K562 (cell line): ENCODE results near the gene AMDHD2. TPM values are rescaled to one million over a fixed set of nuclear protein-coding genes. Genes with fewer than 3 reads are reported as not detected.

ENCODE experiments used
- ATF1 ChIP-seq, 2 experiments: fragments of 450-650 bp in 1 of 2; IDR thresholded peaks; 2 replicates each; pipeline ENCODE4 v1.6.1; 2016; ENCODE audit warnings: missing compliant biosample characterization in 1 of 2, missing genetic modification characterization in 1 of 2
- DDX20 ChIP-seq: fragments of 450-650 bp; IDR thresholded peaks from 2 replicates; pipeline ENCODE4 v1.6.1; 2016; ENCODE audit warnings: missing genetic modification characterization, low read depth, mild to moderate bottlenecking, missing compliant biosample characterization, moderate library complexity
- ETS2 ChIP-seq: IDR thresholded peaks from 2 replicates; pipeline ENCODE4 v1.6.1; 2016; ENCODE audit warnings: borderline replicate concordance, missing genetic modification characterization, mild to moderate bottlenecking, moderate library complexity, missing compliant biosample characterization; ENCODE audit not compliant: poor library complexity, severe bottlenecking
- GTF2A2 ChIP-seq: IDR thresholded peaks from 2 replicates; pipeline ENCODE4 v1.6.1; 2016; ENCODE audit warnings: mild to moderate bottlenecking, missing genetic modification characterization, missing compliant biosample characterization
- KAT7 ChIP-seq: sonication (generic); formaldehyde crosslinking; IDR thresholded peaks from 2 replicates; pipeline ENCODE4 v1.8.0; 2022; ENCODE audit warnings: missing genetic modification reagents, mild to moderate bottlenecking, borderline replicate concordance
- PURB ChIP-seq: sonication (generic); formaldehyde crosslinking; IDR thresholded peaks from 2 replicates; pipeline ENCODE4 v1.9.0; 2021; ENCODE audit warnings: low read depth, mild to moderate bottlenecking, missing genetic modification reagents
- PYGO2 ChIP-seq: fragments of 450-650 bp; IDR thresholded peaks from 2 replicates; pipeline ENCODE4 v1.6.1; 2016; ENCODE audit warnings: mild to moderate bottlenecking, missing genetic modification characterization, moderate library complexity, missing compliant biosample characterization
- RNF2 ChIP-seq: sonication (generic); IDR thresholded peaks from 2 replicates; pipeline ENCODE4 v1.6.1; 2016
- SMAD2 ChIP-seq: fragments of 150-350 bp; IDR thresholded peaks from 2 replicates; pipeline ENCODE4 v1.6.1; 2014; ENCODE audit warnings: low read depth, mild to moderate bottlenecking, low read length
- SRSF7 ChIP-seq: fragments of 200-400 bp; formaldehyde crosslinking; optimal IDR thresholded peaks from 2 replicates; pipeline ENCODE3; 2017; ENCODE audit warnings: mild to moderate bottlenecking, low read depth, low read length
- TAF15 ChIP-seq: fragments of 200-400 bp; formaldehyde crosslinking; IDR thresholded peaks from 2 replicates; pipeline ENCODE4 v1.6.1; 2017; ENCODE audit warnings: mild to moderate bottlenecking, low read depth, low read length, moderate library complexity
- TAF9B ChIP-seq: fragments of 450-650 bp; IDR thresholded peaks from 2 replicates; pipeline ENCODE4 v1.6.1; 2018; ENCODE audit warnings: mild to moderate bottlenecking; ENCODE audit not compliant: partially characterized antibody
- ZC3H8 ChIP-seq: fragments of 450-650 bp; IDR thresholded peaks from 2 replicates; pipeline ENCODE4 v1.6.1; 2017
- ZNF507 ChIP-seq: conservative IDR thresholded peaks from 2 replicates; pipeline ENCODE4 v1.6.1; 2017; ENCODE audit warnings: missing genetic modification characterization, missing compliant biosample characterization
- ZNF780A ChIP-seq: fragments of 250-450 bp; sonication (Bioruptor Pico); IDR thresholded peaks from 2 replicates; pipeline ENCODE4 v1.5.0; 2021; ENCODE audit warnings: mild to moderate bottlenecking
- polyA plus RNA-seq, 8 experiments: library from polyadenylated mRNA; depleted of rRNA in 4 of 8; stranded (reverse) in 5 of 8; unstranded in 3 of 8; fragments of >200 nt; fragmentation: Nextera tagmentation in 2 of 8; fragmentation: Illumina TruSeq in 1 of 8; extraction: Ambion mirVana in 2 of 8; extraction: Trizol in 1 of 8; gene quantifications; 2 replicates each; pipeline versions ENCODE4 v1.2.1 to v1.2.3, GENCODE V29; 2011 to 2014; ENCODE audit warnings: inconsistent platforms in 1 of 8, missing spikeins in 1 of 8
- total RNA-seq, 7 experiments: library from RNA; depleted of rRNA in 6 of 7; stranded (reverse); fragments of >200 nt in 6 of 7; fragmentation: Illumina TruSeq in 2 of 7; extraction: Trizol in 2 of 7; gene quantifications; 2 replicates each; pipeline versions ENCODE4 v1.2.1 to v1.2.3, GENCODE V29; 2011 to 2021; ENCODE audit warnings: low replicate concordance in 1 of 7
- TF ChIP-seq, protein P1 (sequence below): fragments of 200-400 bp; formaldehyde crosslinking; IDR thresholded peaks from 2 replicates; pipeline ENCODE4 v1.6.1; 2017; ENCODE audit warnings: mild to moderate bottlenecking, low read depth, low read length, moderate library complexity
- TF ChIP-seq, protein P2 (sequence below): fragments of 450-650 bp; formaldehyde crosslinking; IDR thresholded peaks from 2 replicates; pipeline ENCODE4 v1.4.0; 2020; ENCODE audit warnings: mild to moderate bottlenecking
- TF ChIP-seq, protein P3 (sequence below): fragments of 450-650 bp; formaldehyde crosslinking; IDR thresholded peaks from 2 replicates; pipeline ENCODE4 v1.4.0; 2022; ENCODE audit warnings: missing genetic modification characterization
- TF ChIP-seq, protein P4 (sequence below): fragments of 250-450 bp; sonication (Bioruptor Pico); IDR thresholded peaks from 2 replicates; pipeline ENCODE4 v1.5.0; 2022; ENCODE audit warnings: mild to moderate bottlenecking
- TF ChIP-seq, protein P5 (sequence below), 2 experiments: fragments of 200-800 bp in 1 of 2; sonication (Bioruptor generic) in 1 of 2; sonication (generic) in 1 of 2; formaldehyde crosslinking in 1 of 2; IDR thresholded peaks in 1 of 2; conservative IDR thresholded peaks in 1 of 2; 2 replicates each; pipeline versions ENCODE4 v1.5.0 to v1.6.1; 2016 to 2020; ENCODE audit warnings: missing compliant biosample characterization in 1 of 2, missing genetic modification characterization in 1 of 2, missing genetic modification reagents in 1 of 2

The AMDHD2 gene
- total and polyA plus RNA-seq, 9 of the 15 experiments (the other 6 are each of a cell fraction or from before 2014, with no cell fraction given): 0.38 to 56.9 (median 18.3) TPM; not detected in 1

DNA sequence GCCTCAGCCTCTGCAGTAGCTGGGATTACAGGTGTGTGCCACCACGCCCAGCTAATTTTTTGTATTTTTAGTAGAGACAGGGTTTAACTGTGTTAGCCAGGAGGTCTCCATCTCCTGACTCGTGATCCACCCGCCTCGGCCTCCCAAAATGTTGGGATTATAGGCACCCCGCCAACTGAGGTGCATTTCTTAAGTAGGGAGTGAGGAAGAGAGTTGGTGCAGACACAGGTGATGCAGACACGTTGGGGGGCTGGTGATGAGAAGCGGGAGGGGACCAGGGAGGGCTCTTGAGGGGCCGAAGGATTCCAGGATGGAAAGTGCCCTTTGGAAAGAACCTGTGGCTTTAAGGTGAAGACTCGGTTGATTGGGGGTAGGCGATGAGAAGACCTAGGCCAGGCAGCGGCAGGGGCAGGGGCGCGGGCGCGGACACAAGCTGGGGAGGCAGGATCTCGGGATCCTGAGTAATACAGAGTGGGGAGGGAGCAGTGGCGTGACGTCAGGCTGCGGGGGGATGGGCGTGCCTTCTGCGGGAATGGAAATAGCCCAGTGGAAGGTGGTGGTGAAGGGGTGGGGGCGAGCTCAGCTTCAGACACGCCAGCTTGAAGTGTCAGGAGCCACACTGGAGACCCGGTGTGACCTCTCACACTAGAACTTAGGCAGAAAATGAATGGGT, 8.9 kb upstream of the AMDHD2 start (continued):
- TF ChIP-seq ZNF780A (CRISPR knock-in tag) (no peak), RNF2 (no peak), KAT7 (CRISPR knock-in tag) (no peak), ATF1 (CRISPR knock-in tag; IDR thresholded peaks at IDR 0.05) (peak; percentile 59), ATF1 (tag; IDR thresholded peaks at IDR 0.05) (peak; percentile 96), PURB (CRISPR knock-in tag) (no peak), ZNF507 (tag) (no peak), SMAD2 (no peak), TAF15 (no peak), TAF9B (no peak), PYGO2 (tag) (no peak), DDX20 (tag) (no peak), ZC3H8 (no peak), SRSF7 (no peak), GTF2A2 (tag) (no peak), ETS2 (tag) (no peak)
- TF ChIP-seq, protein P1, sequence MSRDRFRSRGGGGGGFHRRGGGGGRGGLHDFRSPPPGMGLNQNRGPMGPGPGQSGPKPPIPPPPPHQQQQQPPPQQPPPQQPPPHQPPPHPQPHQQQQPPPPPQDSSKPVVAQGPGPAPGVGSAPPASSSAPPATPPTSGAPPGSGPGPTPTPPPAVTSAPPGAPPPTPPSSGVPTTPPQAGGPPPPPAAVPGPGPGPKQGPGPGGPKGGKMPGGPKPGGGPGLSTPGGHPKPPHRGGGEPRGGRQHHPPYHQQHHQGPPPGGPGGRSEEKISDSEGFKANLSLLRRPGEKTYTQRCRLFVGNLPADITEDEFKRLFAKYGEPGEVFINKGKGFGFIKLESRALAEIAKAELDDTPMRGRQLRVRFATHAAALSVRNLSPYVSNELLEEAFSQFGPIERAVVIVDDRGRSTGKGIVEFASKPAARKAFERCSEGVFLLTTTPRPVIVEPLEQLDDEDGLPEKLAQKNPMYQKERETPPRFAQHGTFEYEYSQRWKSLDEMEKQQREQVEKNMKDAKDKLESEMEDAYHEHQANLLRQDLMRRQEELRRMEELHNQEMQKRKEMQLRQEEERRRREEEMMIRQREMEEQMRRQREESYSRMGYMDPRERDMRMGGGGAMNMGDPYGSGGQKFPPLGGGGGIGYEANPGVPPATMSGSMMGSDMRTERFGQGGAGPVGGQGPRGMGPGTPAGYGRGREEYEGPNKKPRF: no peak
- TF ChIP-seq, protein P2, sequence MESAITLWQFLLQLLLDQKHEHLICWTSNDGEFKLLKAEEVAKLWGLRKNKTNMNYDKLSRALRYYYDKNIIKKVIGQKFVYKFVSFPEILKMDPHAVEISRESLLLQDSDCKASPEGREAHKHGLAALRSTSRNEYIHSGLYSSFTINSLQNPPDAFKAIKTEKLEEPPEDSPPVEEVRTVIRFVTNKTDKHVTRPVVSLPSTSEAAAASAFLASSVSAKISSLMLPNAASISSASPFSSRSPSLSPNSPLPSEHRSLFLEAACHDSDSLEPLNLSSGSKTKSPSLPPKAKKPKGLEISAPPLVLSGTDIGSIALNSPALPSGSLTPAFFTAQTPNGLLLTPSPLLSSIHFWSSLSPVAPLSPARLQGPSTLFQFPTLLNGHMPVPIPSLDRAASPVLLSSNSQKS (CRISPR knock-in tag): no peak
- TF ChIP-seq, protein P3, sequence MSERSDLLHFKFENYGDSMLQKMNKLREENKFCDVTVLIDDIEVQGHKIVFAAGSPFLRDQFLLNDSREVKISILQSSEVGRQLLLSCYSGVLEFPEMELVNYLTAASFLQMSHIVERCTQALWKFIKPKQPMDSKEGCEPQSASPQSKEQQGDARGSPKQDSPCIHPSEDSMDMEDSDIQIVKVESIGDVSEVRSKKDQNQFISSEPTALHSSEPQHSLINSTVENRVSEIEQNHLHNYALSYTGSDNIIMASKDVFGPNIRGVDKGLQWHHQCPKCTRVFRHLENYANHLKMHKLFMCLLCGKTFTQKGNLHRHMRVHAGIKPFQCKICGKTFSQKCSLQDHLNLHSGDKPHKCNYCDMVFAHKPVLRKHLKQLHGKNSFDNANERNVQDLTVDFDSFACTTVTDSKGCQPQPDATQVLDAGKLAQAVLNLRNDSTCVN (CRISPR knock-in tag): no peak
- TF ChIP-seq, protein P4, sequence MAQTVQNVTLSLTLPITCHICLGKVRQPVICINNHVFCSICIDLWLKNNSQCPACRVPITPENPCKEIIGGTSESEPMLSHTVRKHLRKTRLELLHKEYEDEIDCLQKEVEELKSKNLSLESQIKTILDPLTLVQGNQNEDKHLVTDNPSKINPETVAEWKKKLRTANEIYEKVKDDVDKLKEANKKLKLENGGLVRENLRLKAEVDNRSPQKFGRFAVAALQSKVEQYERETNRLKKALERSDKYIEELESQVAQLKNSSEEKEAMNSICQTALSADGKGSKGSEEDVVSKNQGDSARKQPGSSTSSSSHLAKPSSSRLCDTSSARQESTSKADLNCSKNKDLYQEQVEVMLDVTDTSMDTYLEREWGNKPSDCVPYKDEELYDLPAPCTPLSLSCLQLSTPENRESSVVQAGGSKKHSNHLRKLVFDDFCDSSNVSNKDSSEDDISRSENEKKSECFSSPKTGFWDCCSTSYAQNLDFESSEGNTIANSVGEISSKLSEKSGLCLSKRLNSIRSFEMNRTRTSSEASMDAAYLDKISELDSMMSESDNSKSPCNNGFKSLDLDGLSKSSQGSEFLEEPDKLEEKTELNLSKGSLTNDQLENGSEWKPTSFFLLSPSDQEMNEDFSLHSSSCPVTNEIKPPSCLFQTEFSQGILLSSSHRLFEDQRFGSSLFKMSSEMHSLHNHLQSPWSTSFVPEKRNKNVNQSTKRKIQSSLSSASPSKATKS (CRISPR knock-in tag): no peak
- TF ChIP-seq, protein P5, sequence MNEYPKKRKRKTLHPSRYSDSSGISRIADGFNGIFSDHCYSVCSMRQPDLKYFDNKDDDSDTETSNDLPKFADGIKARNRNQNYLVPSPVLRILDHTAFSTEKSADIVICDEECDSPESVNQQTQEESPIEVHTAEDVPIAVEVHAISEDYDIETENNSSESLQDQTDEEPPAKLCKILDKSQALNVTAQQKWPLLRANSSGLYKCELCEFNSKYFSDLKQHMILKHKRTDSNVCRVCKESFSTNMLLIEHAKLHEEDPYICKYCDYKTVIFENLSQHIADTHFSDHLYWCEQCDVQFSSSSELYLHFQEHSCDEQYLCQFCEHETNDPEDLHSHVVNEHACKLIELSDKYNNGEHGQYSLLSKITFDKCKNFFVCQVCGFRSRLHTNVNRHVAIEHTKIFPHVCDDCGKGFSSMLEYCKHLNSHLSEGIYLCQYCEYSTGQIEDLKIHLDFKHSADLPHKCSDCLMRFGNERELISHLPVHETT (CRISPR knock-in tag; conservative IDR thresholded peaks at IDR 0.05 in 1 of 2, IDR thresholded peaks at IDR 0.05 in 1 of 2): no peak
